GM19438 (cell line): Measurements from ENCODE around the gene MRPS12.

Source experiments
- ATAC-seq: cut with Tn5 transposase; IDR thresholded peaks from one replicate; pipeline ENCODE4 v1.9.1; 2021; ENCODE audit warnings: low read depth; ENCODE audit not compliant: unreplicated experiment

MRPS12 gene

DNA sequence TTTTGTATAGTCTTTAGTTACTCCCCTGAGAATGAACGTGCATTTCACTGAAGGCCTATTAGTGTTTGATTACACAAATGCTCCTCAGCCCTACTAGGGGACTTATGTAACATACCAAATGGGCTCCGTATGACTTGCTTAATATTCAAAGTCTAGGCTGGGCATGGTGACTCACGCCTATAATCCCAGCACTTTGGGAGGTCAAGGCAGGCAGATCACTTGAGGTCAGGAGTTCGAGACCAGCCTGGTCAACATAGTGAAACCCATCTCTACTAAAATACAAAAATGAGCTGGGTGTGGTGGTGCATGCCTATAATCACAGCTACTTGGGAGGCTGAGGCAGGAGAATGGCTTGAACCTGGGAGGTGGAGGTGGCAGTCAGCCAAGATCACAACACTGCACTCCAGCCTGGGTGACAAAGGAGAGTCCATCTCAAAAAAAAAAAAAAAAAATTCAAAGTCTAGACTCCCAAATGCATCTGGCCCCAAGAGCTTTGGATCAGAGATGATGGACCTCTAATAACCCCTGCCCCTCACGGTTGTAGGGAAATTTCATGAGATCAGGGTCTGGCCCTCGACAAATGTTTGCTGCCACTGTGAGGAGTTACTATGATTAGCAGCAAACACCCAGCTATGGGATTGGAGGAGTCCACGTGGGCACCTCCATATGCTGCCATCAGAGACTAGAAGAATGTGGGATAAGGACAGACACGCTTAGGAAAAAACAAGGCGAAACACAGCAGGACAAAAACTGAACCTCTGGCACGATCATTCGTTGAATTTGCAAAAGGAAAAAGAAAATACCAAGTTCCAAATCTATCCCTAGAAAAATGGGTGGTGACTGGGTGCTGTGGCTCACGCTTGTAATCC lies 40.2 kb downstream of the MRPS12 start:
- no peak for ATAC-seq

- ATAC-seq, result no peak
Observed at GRCh38 chr19:38971672-38972071, 40.9 kb downstream of the MRPS12 start.

DNA sequence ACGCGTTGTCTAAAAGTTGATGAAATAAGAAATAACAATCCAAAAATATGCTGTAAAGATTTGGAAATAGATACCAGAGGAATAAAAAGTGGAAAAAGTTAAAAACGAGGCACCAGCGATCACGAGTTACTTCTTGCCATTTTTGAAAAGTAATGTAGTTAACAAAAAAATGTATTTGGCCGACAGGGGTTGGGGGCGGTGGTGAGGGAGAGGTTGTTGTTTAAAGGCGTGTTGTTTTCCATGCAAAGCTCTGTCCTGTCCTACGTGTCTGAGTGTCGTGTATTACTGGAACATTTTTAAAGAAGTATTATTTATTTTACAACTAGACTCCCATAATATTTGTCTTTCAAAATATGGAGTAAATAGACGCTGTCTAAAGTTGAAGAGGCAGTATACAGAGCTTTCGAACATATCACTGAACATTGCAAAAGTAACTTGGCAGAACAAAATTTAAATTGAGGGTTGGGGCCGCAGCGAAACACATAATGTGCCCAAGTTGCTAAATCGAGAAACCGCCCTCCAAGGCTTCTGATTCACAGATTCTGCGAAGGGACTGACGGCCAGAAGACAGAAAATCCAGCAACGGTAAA lies 44.0 kb downstream of the MRPS12 start:
- ATAC-seq, result no peak

- ATAC-seq, result no peak
Observed at GRCh38 chr19:38975214-38975860, 44.6 kb downstream of the MRPS12 start, which contains the start of gene FBXO17. TSS of gene FBXO17 (minus strand) at chr19:38975742. CDS start at chr19:38950319, 25,423 bp downstream.

GRCh38 chr19:38975861-38976271 lies 45.1 kb downstream of the MRPS12 start:
- ATAC-seq, result no peak

DNA sequence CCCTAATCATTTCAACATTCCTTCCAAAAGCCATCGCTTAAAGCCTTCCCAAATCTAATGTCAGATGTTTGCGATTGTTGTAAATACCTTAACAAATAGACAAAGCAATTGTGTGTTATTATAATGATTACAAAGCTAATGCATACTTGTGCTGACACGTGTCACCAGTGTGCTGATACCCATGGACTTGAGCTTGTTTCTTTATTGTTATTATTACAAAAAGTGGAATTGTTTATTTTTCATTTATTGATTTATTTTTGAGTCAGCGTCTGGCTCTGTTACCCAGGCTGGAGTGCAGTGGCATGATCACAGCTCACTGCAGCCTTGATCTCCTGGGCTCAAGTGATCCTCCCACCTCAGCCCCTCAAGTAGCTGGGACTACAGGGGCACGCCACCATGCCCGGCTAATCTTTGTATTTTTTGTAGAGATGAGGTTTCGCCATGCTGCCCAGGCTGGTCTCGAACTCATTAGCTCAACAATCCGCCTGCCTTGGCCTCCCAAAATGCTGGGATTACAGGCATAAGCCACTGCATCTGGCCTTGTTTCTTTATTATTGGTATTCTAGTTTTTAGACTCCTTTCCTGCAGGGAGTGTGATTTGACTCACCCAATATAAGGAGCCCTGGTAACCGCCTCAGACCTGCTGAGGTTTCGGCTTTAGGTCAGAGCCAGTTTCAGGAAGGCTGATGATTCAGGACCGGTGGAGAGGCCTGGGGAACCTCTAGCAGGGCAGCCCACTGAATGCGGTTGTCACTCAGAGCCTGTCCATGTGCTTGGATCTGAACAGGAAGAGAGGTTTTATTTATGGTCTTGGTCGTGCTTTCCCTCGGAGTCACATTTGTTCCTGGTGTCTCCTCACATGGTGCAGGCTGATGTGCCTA lies 46.9 kb downstream of the MRPS12 start:
- peak; percentile 53 for ATAC-seq

- no peak for ATAC-seq
Observed at GRCh38 chr19:38978326-38978689, 47.6 kb downstream of the MRPS12 start.

DNA sequence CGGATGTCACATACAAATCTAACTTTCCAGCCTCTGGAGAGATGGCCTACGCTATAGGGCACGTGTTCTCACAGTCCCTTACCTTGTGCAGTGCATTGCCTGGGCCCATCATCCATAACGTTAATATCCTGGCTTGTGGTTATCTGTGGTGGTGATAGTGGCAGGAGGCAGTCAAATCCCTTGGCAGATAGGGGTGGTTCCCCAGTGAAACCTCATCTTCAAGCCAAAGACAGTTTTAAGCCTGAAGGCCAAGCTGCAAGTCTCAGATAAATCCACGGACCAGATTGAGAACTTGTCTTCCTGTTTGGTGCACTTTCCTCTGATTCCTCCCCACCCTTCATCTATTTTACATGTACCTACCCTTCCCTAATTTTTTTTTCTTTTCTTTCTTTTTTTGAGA lies 49.1 kb downstream of the MRPS12 start:
- no peak for ATAC-seq

DNA sequence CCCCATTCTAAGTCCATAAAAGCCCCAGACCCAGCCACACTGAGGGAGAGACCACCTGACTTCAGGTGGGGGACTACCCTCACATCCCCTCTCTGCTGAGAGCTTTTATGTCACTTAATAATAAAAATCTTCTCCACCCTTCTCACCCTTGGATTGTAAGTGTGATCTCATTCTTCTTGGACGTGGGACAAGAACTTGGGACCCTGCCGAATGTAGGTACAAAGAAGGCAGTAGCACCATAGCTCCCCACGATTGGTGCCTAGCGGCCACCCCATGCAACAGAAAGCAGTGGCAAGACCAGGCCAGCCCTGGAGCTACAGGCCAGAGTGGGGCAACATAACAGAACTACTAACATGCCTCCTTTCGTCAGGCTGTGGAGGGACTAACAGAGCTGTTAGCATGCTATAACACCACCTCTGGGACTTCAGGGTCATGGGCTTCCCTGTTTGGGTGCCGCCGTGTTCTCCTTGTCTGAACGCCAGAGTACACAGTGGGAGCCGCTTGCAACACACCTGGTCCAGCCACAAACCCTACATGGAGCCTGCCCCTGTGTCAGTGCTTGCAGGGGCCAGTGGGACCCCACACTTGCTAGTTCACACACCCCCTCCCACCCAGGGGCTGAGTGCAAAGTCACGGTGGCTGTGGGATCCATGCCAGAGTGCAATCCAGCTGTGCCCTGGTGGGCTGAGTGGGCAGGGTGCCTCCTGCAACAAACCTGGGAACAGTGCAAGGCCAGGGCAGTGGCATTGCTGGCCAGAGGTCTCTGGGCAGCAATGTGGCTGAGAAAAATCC lies 50.0 kb downstream of the MRPS12 start:
- ATAC-seq, result no peak
